ENCODE data around the gene FZD1. TPM values are rescaled to one million over a fixed set of nuclear protein-coding genes. Genes with fewer than 3 reads are reported as not detected.
A peak's percentile ranks its signal among the peaks of the same experiment; 100 is the strongest.
"Not testable (repeated sequence)": the region's sequence is repeated elsewhere in the genome, so short reads cannot be mapped to it uniquely, and the experiment has no call there.

The FZD1 gene
- total and polyA plus RNA-seq, 2 experiments from 2014 or later = 0.34 to 1.4 TPM

GRCh38 chr7:91307467-91307866, 43.2 kb downstream of the FZD1 start:
- H3K4me3 Mint-ChIP-seq = no peak overlapping the region
- Histone ChIP-seq H3K27ac (ENCODE audit: low read depth) (no peak overlapping the region), H3K36me3 (ENCODE audit: insufficient read depth) (no peaks in the 10 kb centered on the region), H3F3A (replicated peaks; ENCODE audit: low read depth) (no peaks in the 10 kb centered on the region), H3K27me3 (ENCODE audit: insufficient read depth) (no peaks in the 10 kb centered on the region), H3K9me2 (ENCODE audit: insufficient read depth) (no peaks in the 10 kb centered on the region), H3K4me3 (no peak overlapping the region), H3K4me1 (ENCODE audit: insufficient read depth) (peaks cover 11% of the 10 kb centered on the region), H3K79me2 (replicated peaks; ENCODE audit: insufficient read depth) (no peaks in the 10 kb centered on the region), H4K20me1 (replicated peaks; ENCODE audit: insufficient read depth) (no peaks in the 10 kb centered on the region), H2AFZ (no peak overlapping the region), H3K4me2 (no peak overlapping the region)
- no peak for ATAC-seq
- H3K27me3 Mint-ChIP-seq (ENCODE audit: insufficient read depth, low read depth, poor library complexity) = peaks cover 7% of the 10 kb centered on the region
- H3K27ac Mint-ChIP-seq = no peak overlapping the region
- H3K9me3 Mint-ChIP-seq = no peaks in the 10 kb centered on the region
- peaks cover 12% of the 10 kb centered on the region; the same call in 2 of the 3 replicates for H3K4me1 Mint-ChIP-seq
- TF ChIP-seq CREB1 (CRISPR knock-in tag; IDR thresholded peaks at IDR 0.05; ENCODE audit: low read depth) (no peak), ZNF114 (CRISPR knock-in tag; IDR thresholded peaks at IDR 0.05) (no peak)
- DNase-seq (ENCODE audit: low spot score) = no peak
- H3K36me3 Mint-ChIP-seq (ENCODE audit: low read depth) = no peaks in the 10 kb centered on the region

- H4K20me1 ChIP-seq (replicated peaks; ENCODE audit: insufficient read depth); ATAC-seq; H3K4me3 ChIP-seq; H3K27me3 Mint-ChIP-seq (ENCODE audit: insufficient read depth, low read depth, poor library complexity); H3K79me2 ChIP-seq (replicated peaks; ENCODE audit: insufficient read depth); H3K4me2 ChIP-seq; H3K36me3 ChIP-seq (ENCODE audit: insufficient read depth); H3K27me3 ChIP-seq (ENCODE audit: insufficient read depth); H3K9me2 ChIP-seq (ENCODE audit: insufficient read depth); H3K4me1 Mint-ChIP-seq; H3K4me3 Mint-ChIP-seq; H3K36me3 Mint-ChIP-seq (ENCODE audit: low read depth); H3K27ac Mint-ChIP-seq; H3F3A ChIP-seq (replicated peaks; ENCODE audit: low read depth); H3K27ac ChIP-seq (ENCODE audit: low read depth); H3K9me3 Mint-ChIP-seq; H3K4me1 ChIP-seq (ENCODE audit: insufficient read depth); DNase-seq (ENCODE audit: low spot score); H2AFZ ChIP-seq: not testable (repeated sequence)
These were observed 44.0 kb downstream of the FZD1 start for GRCh38 chr7:91308191-91308590.

- H3K4me3 Mint-ChIP-seq = no peak overlapping the region
- Histone ChIP-seq H3K36me3 (ENCODE audit: insufficient read depth) (no peaks in the 10 kb centered on the region), H2AFZ (no peak overlapping the region), H4K20me1 (replicated peaks; ENCODE audit: insufficient read depth) (no peaks in the 10 kb centered on the region), H3K4me1 (ENCODE audit: insufficient read depth) (no peaks in the 10 kb centered on the region), H3K79me2 (replicated peaks; ENCODE audit: insufficient read depth) (no peaks in the 10 kb centered on the region), H3K4me3 (no peak overlapping the region), H3K9me2 (ENCODE audit: insufficient read depth) (no peaks in the 10 kb centered on the region), H3F3A (replicated peaks; ENCODE audit: low read depth) (no peaks in the 10 kb centered on the region), H3K27me3 (ENCODE audit: insufficient read depth) (no peaks in the 10 kb centered on the region), H3K27ac (ENCODE audit: low read depth) (no peak overlapping the region), H3K4me2 (no peak overlapping the region)
- H3K27me3 Mint-ChIP-seq (ENCODE audit: insufficient read depth, low read depth, poor library complexity) = peaks cover 7% of the 10 kb centered on the region
- ATAC-seq (peak; percentile 62), DNase-seq (ENCODE audit: low spot score) (peak; percentile 61)
- no peak overlapping the region for H3K27ac Mint-ChIP-seq
- H3K9me3 Mint-ChIP-seq = no peaks in the 10 kb centered on the region
- peaks cover 3% of the 10 kb centered on the region; the same call in 1 of the 3 replicates for H3K4me1 Mint-ChIP-seq
- no peaks in the 10 kb centered on the region for H3K36me3 Mint-ChIP-seq (ENCODE audit: low read depth)
- TF ChIP-seq ZNF331 (CRISPR knock-in tag; IDR thresholded peaks at IDR 0.05; ENCODE audit: low read depth) (no peak), STAT1 (IDR thresholded peaks at IDR 0.05; ENCODE audit: unreplicated experiment) (no peak), CREB1 (CRISPR knock-in tag; IDR thresholded peaks at IDR 0.05; ENCODE audit: low read depth) (no peak), NANOG (IDR thresholded peaks at IDR 0.05; ENCODE audit: borderline replicate concordance) (no peak), EZH2phosphoT487 (IDR thresholded peaks at IDR 0.05; ENCODE audit: unreplicated experiment) (no peak), CTCF (conservative IDR thresholded peaks at IDR 0.05; ENCODE audit: low read depth in 2 of 2) (no peak), ETS1 (IDR thresholded peaks at IDR 0.05) (no peak), ZNF114 (CRISPR knock-in tag; IDR thresholded peaks at IDR 0.05) (no peak), JUNB (IDR thresholded peaks at IDR 0.05; ENCODE audit: unreplicated experiment) (no peak), POLR2AphosphoS5 (IDR thresholded peaks at IDR 0.05; ENCODE audit: low read depth) (no peak), REST (IDR thresholded peaks at IDR 0.05; ENCODE audit: unreplicated experiment) (no peak), EZH2 (IDR thresholded peaks at IDR 0.05; ENCODE audit: low read depth, unreplicated experiment) (no peak)
These were observed 46.7 kb downstream of the FZD1 start for GRCh38 chr7:91310830-91311460.
